ENCODE measurements around the gene PECR.
A peak's percentile ranks its signal among the peaks of the same experiment; 100 is the strongest.

Gene PECR

DNA sequence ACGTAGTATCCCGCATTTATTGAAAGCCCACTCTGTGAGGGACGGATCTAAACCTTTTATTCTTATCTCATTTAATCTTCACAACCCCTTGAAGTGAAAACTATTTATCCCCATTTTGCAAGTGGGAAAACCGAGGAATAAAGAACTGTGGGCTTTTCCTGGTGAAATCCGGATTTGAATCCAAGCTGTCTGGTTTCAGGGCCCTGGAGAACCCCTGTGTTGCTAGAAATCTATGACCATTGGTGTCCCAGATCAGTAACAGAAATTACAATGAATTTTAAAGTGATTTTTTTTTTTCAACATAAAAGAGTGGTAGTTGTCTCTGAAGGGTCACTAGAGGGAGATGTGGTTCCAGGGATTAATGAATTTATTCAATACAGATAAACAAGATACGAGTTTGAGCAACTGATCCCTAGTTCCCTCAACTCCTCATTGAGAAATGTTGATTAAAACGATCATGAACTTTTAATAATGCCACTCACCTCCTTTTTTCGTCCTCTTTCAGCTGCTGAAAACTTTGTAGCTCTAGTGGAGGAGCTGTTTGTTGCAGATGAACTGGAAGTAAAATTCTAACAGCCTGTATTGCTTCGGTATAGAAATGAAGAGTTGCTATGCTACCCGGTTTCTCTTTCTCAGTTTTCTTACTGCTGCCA, 28.5 kb upstream of the PECR start:
- no peak for TF ChIP-seq ZNF768 (tag by site-specific recombination; IDR thresholded peaks at IDR 0.05)
- TF ChIP-seq ZNF654 (tag by site-specific recombination; IDR thresholded peaks at IDR 0.05; ENCODE audit: low read depth) = peak; percentile 26
- TF ChIP-seq, protein P1, sequence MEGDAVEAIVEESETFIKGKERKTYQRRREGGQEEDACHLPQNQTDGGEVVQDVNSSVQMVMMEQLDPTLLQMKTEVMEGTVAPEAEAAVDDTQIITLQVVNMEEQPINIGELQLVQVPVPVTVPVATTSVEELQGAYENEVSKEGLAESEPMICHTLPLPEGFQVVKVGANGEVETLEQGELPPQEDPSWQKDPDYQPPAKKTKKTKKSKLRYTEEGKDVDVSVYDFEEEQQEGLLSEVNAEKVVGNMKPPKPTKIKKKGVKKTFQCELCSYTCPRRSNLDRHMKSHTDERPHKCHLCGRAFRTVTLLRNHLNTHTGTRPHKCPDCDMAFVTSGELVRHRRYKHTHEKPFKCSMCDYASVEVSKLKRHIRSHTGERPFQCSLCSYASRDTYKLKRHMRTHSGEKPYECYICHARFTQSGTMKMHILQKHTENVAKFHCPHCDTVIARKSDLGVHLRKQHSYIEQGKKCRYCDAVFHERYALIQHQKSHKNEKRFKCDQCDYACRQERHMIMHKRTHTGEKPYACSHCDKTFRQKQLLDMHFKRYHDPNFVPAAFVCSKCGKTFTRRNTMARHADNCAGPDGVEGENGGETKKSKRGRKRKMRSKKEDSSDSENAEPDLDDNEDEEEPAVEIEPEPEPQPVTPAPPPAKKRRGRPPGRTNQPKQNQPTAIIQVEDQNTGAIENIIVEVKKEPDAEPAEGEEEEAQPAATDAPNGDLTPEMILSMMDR (tag by site-specific recombination; IDR thresholded peaks at IDR 0.05) = peak; percentile 54
- Histone ChIP-seq H3K27ac (ENCODE audit: extremely low read depth, low read depth, low read length) (peak overlapping the region; percentile 80), H3K36me3 (ENCODE audit: control insufficient read depth in 2 of 2, insufficient read depth in 1 of 2, low read length in 2 of 2) (peaks cover 9 to 46% of the 10 kb centered on the region in 2 experiments), H3K4me3 (ENCODE audit: low read depth, low read length) (peak overlapping the region; percentile 92), H3K9me3 (ENCODE audit: control insufficient read depth, insufficient read depth, low read depth, low read length) (no peaks in the 10 kb centered on the region), H3K4me1 (ENCODE audit: control insufficient read depth, insufficient read depth, low read length) (no peaks in the 10 kb centered on the region)
- POLR2A ChIA-PET = interaction anchor here (0.7 to 3.8 kb wide), 2 partner anchors 22 to 28 kb away, joined by 7 to 18 read pairs; partner anchors contain the start of genes PECR and TMEM169
- CTCF ChIA-PET = interaction anchor here (0.6 to 1.6 kb wide), 16 partner anchors 9 to 1016 kb away, joined by 3 to 5 read pairs (median 3); no protein-coding TSS in a partner anchor

DNA sequence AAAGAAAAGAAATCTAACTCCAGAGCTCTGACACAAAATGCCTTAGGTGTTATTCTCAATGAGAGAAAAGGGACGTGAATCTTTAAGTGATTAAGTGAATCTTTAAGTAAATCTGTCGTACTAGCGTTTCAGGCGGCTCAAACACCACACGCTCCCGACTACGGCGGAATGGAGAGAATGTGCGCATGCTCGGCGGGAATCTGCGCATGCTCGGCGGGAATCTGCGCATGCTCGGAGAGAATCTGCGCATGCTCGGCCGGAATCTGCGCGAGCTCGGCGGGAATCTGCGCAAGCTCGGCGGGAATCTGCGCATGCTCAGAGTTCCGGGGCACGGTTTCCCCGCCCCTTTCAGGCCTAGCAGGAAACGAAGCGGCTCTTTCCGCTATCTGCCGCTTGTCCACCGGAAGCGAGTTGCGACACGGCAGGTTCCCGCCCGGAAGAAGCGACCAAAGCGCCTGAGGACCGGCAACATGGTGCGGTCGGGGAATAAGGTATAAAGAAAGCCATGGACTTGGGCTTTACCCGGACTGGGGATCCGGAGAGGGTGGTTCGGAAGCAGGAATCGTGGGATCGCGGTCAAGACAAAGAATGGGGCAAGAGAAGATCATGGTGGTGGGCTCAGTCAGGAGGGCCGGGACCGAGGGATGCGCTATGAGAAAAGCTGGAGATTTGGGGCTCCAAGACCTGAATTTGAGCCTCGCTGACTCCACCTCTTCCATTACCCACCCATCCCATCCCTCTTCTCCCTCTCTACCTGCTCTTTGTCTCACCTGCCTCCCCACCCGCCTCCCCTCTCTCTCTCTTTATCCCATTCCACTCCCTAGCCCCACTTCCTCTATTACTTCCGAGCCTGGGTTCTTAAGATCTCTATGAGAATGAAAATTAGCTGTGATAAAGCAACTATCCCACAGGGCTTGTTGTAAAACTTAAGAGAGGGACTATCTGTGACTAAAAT, 27.6 kb upstream of the PECR start, which contains the start of gene XRCC5:
XRCC5 (plus strand) TSS at position 382 of the 955 bp plus-strand sequence; CDS start at position 471, 89 bp downstream.
- H3K9me3 ChIP-seq (ENCODE audit: control insufficient read depth, insufficient read depth, low read depth, low read length) = no peaks in the 10 kb centered on the region
- H3K4me1 ChIP-seq (ENCODE audit: control insufficient read depth, insufficient read depth, low read length) = no peaks in the 10 kb centered on the region
- peaks cover 9 to 41% of the 10 kb centered on the region in 2 experiments for H3K36me3 ChIP-seq (ENCODE audit: control insufficient read depth in 2 of 2, insufficient read depth in 1 of 2, low read length in 2 of 2)
- ChIA-PET CTCF (interaction anchor here (0.7 to 1.6 kb wide), 10 partner anchors 10 to 1017 kb away, joined by 3 to 5 read pairs (median 3); no protein-coding TSS in a partner anchor), POLR2A (interaction anchor here (0.7 to 3.8 kb wide), 6 partner anchors 13 to 389 kb away, joined by 3 to 18 read pairs (median 4); partner anchors contain the start of genes PECR, RPL37A and TMEM169)
- peak within 1 kb of the TSS; percentile 92 for H3K4me3 ChIP-seq (ENCODE audit: low read depth, low read length)
- peak within 1 kb of the TSS; percentile 80 for H3K27ac ChIP-seq (ENCODE audit: extremely low read depth, low read depth, low read length)
- TF ChIP-seq ZNF791 (tag by site-specific recombination; IDR thresholded peaks at IDR 0.05) (no peak), ZBTB7A (tag by site-specific recombination; IDR thresholded peaks at IDR 0.05; ENCODE audit: low read depth) (no peak), ZNF658 (tag by site-specific recombination; IDR thresholded peaks at IDR 0.05) (no peak), ZNF311 (tag by site-specific recombination; IDR thresholded peaks at IDR 0.05; ENCODE audit: borderline replicate concordance) (no peak), OSR2 (tag by site-specific recombination; IDR thresholded peaks at IDR 0.05) (no peak), ZNF830 (tag by site-specific recombination; IDR thresholded peaks at IDR 0.05; ENCODE audit: low read depth) (no peak), ZNF626 (tag by site-specific recombination; IDR thresholded peaks at IDR 0.05) (no peak), ZBTB17 (tag by site-specific recombination; IDR thresholded peaks at IDR 0.05) (peak; percentile 8; the same call in 1 of the 2 replicates)
- TF ChIP-seq, protein P2, sequence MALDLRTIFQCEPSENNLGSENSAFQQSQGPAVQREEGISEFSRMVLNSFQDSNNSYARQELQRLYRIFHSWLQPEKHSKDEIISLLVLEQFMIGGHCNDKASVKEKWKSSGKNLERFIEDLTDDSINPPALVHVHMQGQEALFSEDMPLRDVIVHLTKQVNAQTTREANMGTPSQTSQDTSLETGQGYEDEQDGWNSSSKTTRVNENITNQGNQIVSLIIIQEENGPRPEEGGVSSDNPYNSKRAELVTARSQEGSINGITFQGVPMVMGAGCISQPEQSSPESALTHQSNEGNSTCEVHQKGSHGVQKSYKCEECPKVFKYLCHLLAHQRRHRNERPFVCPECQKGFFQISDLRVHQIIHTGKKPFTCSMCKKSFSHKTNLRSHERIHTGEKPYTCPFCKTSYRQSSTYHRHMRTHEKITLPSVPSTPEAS (tag by site-specific recombination; IDR thresholded peaks at IDR 0.05) = no peak
- TF ChIP-seq, protein P3, sequence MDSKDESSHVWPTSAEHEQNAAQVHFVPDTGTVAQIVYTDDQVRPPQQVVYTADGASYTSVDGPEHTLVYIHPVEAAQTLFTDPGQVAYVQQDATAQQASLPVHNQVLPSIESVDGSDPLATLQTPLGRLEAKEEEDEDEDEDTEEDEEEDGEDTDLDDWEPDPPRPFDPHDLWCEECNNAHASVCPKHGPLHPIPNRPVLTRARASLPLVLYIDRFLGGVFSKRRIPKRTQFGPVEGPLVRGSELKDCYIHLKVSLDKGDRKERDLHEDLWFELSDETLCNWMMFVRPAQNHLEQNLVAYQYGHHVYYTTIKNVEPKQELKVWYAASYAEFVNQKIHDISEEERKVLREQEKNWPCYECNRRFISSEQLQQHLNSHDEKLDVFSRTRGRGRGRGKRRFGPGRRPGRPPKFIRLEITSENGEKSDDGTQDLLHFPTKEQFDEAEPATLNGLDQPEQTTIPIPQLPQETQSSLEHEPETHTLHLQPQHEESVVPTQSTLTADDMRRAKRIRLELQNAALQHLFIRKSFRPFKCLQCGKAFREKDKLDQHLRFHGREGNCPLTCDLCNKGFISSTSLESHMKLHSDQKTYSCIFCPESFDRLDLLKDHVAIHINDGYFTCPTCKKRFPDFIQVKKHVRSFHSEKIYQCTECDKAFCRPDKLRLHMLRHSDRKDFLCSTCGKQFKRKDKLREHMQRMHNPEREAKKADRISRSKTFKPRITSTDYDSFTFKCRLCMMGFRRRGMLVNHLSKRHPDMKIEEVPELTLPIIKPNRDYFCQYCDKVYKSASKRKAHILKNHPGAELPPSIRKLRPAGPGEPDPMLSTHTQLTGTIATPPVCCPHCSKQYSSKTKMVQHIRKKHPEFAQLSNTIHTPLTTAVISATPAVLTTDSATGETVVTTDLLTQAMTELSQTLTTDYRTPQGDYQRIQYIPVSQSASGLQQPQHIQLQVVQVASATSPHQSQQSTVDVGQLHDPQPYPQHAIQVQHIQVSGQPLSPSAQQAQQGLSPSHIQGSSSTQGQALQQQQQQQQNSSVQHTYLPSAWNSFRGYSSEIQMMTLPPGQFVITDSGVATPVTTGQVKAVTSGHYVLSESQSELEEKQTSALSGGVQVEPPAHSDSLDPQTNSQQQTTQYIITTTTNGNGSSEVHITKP (tag by site-specific recombination; IDR thresholded peaks at IDR 0.05) = peak; percentile 74
- TF ChIP-seq, protein P4, sequence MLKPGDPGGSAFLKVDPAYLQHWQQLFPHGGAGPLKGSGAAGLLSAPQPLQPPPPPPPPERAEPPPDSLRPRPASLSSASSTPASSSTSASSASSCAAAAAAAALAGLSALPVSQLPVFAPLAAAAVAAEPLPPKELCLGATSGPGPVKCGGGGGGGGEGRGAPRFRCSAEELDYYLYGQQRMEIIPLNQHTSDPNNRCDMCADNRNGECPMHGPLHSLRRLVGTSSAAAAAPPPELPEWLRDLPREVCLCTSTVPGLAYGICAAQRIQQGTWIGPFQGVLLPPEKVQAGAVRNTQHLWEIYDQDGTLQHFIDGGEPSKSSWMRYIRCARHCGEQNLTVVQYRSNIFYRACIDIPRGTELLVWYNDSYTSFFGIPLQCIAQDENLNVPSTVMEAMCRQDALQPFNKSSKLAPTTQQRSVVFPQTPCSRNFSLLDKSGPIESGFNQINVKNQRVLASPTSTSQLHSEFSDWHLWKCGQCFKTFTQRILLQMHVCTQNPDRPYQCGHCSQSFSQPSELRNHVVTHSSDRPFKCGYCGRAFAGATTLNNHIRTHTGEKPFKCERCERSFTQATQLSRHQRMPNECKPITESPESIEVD (tag by site-specific recombination; IDR thresholded peaks at IDR 0.05) = no peak
- TF ChIP-seq, protein P5, sequence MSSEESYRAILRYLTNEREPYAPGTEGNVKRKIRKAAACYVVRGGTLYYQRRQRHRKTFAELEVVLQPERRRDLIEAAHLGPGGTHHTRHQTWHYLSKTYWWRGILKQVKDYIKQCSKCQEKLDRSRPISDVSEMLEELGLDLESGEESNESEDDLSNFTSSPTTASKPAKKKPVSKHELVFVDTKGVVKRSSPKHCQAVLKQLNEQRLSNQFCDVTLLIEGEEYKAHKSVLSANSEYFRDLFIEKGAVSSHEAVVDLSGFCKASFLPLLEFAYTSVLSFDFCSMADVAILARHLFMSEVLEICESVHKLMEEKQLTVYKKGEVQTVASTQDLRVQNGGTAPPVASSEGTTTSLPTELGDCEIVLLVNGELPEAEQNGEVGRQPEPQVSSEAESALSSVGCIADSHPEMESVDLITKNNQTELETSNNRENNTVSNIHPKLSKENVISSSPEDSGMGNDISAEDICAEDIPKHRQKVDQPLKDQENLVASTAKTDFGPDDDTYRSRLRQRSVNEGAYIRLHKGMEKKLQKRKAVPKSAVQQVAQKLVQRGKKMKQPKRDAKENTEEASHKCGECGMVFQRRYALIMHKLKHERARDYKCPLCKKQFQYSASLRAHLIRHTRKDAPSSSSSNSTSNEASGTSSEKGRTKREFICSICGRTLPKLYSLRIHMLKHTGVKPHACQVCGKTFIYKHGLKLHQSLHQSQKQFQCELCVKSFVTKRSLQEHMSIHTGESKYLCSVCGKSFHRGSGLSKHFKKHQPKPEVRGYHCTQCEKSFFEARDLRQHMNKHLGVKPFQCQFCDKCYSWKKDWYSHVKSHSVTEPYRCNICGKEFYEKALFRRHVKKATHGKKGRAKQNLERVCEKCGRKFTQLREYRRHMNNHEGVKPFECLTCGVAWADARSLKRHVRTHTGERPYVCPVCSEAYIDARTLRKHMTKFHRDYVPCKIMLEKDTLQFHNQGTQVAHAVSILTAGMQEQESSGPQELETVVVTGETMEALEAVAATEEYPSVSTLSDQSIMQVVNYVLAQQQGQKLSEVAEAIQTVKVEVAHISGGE (tag by site-specific recombination; conservative IDR thresholded peaks at IDR 0.05; ENCODE audit: low read depth) = peak; percentile 95
- TF ChIP-seq, protein P6, sequence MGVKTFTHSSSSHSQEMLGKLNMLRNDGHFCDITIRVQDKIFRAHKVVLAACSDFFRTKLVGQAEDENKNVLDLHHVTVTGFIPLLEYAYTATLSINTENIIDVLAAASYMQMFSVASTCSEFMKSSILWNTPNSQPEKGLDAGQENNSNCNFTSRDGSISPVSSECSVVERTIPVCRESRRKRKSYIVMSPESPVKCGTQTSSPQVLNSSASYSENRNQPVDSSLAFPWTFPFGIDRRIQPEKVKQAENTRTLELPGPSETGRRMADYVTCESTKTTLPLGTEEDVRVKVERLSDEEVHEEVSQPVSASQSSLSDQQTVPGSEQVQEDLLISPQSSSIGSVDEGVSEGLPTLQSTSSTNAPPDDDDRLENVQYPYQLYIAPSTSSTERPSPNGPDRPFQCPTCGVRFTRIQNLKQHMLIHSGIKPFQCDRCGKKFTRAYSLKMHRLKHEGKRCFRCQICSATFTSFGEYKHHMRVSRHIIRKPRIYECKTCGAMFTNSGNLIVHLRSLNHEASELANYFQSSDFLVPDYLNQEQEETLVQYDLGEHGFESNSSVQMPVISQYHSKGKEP (tag by site-specific recombination; IDR thresholded peaks at IDR 0.05) = no peak
